HG03025 (cell line): ENCODE data around the gene CENPT.

Experiments used
- ATAC-seq: cut with Tn5 transposase; IDR thresholded peaks from one replicate; pipeline ENCODE4 v1.9.1; 2021; ENCODE audit warnings: mild to moderate bottlenecking, moderate library complexity; ENCODE audit not compliant: unreplicated experiment, low FRiP score

The CENPT gene

GRCh38 chr16:67847064-67847861, at the start of gene CENPT:
Gene CENPT, minus strand, starts transcription at chr16:67847693. Its CDS starts 13,834 bp downstream, at chr16:67833859.
- ATAC-seq = peak; percentile 34

GRCh38 chr16:67897231-67897630, 49.7 kb upstream of the CENPT start:
- no peak for ATAC-seq

- ATAC-seq = no peak
These were observed 46.4 kb upstream of the CENPT start for GRCh38 chr16:67893743-67894399.

GRCh38 chr16:67892899-67893742, 45.6 kb upstream of the CENPT start, which contains the start of gene PSKH1:
Gene PSKH1, plus strand, starts transcription at chr16:67893254. Its CDS starts 15,496 bp downstream, at chr16:67908750.
- ATAC-seq = peak; percentile 84

GRCh38 chr16:67892375-67892774, 44.9 kb upstream of the CENPT start:
- no peak for ATAC-seq

GRCh38 chr16:67888331-67888730, 40.8 kb upstream of the CENPT start:
- no peak for ATAC-seq

GRCh38 chr16:67886387-67886786, 38.9 kb upstream of the CENPT start:
- ATAC-seq = no peak

- no peak for ATAC-seq
These were observed 38.5 kb upstream of the CENPT start for GRCh38 chr16:67885976-67886375.

GRCh38 chr16:67885545-67885944, 38.1 kb upstream of the CENPT start:
- ATAC-seq = no peak

GRCh38 chr16:67884684-67885083, 37.2 kb upstream of the CENPT start, which contains the start of gene NRN1L:
Gene NRN1L, plus strand, starts transcription at chr16:67884885. Its CDS starts 19 bp downstream, at chr16:67884904.
- no peak for ATAC-seq

GRCh38 chr16:67883872-67884261, 36.4 kb upstream of the CENPT start:
- ATAC-seq = no peak

GRCh38 chr16:67883146-67883871, 35.8 kb upstream of the CENPT start:
- no peak for ATAC-seq

GRCh38 chr16:67882374-67883145, 35.1 kb upstream of the CENPT start:
- no peak for ATAC-seq

- ATAC-seq = no peak
These were observed 34.2 kb upstream of the CENPT start for GRCh38 chr16:67881621-67882161.

GRCh38 chr16:67880584-67880983, 33.1 kb upstream of the CENPT start:
- ATAC-seq = no peak

- no peak for ATAC-seq
These were observed 32.4 kb upstream of the CENPT start for GRCh38 chr16:67879936-67880335.

GRCh38 chr16:67879462-67879861, 32.0 kb upstream of the CENPT start:
- no peak for ATAC-seq

GRCh38 chr16:67878846-67879245, 31.4 kb upstream of the CENPT start:
- ATAC-seq = no peak

GRCh38 chr16:67878232-67878631, 30.7 kb upstream of the CENPT start:
- ATAC-seq = no peak
